GM21619 (cell line): ENCODE data around the gene KIFC1.
"Not testable (repeated sequence)": the region's sequence is repeated elsewhere in the genome, so short reads cannot be mapped to it uniquely, and the experiment has no call there.

Experiments used
- ATAC-seq: cut with Tn5 transposase; IDR thresholded peaks from one replicate; pipeline ENCODE4 v1.9.1; 2021; ENCODE audit not compliant: unreplicated experiment

Gene KIFC1, protein sequence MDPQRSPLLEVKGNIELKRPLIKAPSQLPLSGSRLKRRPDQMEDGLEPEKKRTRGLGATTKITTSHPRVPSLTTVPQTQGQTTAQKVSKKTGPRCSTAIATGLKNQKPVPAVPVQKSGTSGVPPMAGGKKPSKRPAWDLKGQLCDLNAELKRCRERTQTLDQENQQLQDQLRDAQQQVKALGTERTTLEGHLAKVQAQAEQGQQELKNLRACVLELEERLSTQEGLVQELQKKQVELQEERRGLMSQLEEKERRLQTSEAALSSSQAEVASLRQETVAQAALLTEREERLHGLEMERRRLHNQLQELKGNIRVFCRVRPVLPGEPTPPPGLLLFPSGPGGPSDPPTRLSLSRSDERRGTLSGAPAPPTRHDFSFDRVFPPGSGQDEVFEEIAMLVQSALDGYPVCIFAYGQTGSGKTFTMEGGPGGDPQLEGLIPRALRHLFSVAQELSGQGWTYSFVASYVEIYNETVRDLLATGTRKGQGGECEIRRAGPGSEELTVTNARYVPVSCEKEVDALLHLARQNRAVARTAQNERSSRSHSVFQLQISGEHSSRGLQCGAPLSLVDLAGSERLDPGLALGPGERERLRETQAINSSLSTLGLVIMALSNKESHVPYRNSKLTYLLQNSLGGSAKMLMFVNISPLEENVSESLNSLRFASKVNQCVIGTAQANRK

DNA sequence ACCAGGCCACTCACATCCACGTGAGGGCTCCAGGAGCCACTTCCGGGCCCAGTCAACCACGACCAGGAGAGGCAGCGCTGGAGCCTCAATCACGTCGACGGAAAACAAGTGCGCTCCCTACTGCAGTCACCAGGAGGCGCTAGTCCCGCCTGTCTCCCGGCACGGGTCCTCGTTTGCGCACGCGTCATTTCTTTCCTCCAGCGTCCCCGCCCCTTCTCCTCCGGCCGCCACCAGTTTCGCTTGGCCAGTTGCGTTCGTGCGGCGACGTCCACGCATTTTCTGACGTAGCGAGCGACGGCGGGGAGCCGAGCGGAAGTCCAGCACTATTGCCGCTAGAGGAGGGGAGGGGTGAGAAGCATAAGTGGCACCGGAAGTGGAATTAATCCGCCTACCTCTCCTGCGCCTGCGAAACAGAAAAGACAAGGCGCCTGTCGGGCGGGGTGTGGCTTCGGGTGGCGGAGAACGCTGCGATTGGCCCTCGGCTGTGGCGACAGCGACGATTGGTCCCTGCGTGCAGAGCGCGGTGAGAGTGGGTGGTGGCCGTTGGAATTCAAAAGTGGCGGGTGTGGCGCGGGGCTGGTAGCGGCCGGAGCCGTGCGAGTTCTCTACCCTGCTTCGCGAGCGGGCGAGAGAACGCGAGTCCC, at the start of gene KIFC1:
KIFC1 (plus strand) TSS at position 546 of the 644 bp plus-strand sequence. CDS start 163 bp downstream, outside the sequence.
- peak; percentile 81 for ATAC-seq

DNA sequence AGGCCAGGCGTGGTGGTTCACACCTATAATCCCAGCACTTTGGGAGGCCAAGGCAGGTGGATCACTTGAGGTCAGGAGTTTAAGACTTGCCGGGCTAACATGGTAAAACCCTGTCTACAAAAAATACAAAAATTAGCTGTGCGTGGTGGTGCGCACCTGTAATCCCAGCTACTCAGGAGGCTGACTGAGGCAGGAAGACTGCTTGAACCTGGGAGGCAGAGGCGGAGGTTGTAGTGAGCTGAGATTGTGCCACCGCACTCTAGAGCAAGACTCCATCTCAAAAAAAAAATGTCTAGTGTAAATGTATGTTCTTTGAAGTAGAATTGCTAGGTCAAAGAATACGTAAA, 48.0 kb upstream of the KIFC1 start:
- ATAC-seq: not testable (repeated sequence)

DNA sequence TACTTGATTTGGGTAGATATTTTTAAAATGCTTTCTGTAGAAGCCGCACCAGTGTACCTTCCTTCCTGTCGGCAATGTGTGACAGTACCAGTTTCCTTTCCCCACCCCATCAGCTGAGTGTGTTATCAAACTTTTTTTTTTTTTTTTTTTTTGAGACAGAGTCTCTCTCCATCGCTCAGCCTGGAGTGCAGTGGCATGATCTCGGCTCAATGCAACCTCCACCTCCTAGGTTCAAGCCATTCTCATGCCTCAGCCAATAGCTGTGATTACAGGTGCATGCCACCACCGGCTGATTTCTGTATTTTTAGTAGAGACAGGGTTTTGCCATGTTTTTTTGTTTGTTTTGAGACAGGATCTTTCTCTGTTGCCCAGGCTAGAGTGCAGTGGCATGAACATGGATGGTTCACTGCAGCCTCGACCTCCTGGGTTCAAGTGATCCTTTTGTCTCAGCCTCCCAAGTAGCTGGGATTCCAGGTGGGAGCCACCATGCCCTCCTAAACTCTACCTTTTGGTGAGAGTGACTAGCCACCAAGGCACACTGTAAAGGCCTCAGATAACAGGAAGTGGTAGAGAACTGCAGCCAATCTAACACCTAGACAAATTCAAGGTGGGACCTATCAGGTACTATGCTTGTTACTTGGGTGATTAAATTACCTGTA, 47.5 kb upstream of the KIFC1 start:
- no peak for ATAC-seq

GRCh38 chr6:33344701-33345697, 46.6 kb upstream of the KIFC1 start:
- ATAC-seq: no peak

- not testable (repeated sequence) for ATAC-seq
These were observed 44.7 kb upstream of the KIFC1 start for GRCh38 chr6:33346972-33347371.

GRCh38 chr6:33347816-33348215, 43.8 kb upstream of the KIFC1 start:
- ATAC-seq: no peak

- ATAC-seq: not testable (repeated sequence)
These were observed 35.8 kb upstream of the KIFC1 start for GRCh38 chr6:33355860-33356259.

DNA sequence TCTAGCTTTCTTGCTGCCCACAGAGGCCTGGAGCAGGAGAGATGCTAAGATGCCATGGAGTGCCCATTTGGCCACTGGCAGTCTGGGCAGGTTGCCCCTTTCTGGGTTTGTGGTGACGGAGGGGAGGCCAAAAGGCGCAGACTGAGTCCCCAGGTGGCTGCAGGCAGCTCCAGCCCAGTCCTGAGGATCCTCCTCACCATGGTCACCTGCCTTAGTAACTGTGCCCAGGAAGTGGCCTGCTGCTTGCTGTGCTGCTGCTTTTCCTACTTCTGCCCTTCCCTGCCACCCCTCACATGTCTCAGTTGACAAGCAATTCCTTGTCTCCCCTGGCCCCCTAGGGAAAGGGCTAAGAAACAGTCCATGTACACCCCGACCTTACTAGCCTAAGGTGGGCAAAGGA, 35.3 kb upstream of the KIFC1 start:
- no peak for ATAC-seq

DNA sequence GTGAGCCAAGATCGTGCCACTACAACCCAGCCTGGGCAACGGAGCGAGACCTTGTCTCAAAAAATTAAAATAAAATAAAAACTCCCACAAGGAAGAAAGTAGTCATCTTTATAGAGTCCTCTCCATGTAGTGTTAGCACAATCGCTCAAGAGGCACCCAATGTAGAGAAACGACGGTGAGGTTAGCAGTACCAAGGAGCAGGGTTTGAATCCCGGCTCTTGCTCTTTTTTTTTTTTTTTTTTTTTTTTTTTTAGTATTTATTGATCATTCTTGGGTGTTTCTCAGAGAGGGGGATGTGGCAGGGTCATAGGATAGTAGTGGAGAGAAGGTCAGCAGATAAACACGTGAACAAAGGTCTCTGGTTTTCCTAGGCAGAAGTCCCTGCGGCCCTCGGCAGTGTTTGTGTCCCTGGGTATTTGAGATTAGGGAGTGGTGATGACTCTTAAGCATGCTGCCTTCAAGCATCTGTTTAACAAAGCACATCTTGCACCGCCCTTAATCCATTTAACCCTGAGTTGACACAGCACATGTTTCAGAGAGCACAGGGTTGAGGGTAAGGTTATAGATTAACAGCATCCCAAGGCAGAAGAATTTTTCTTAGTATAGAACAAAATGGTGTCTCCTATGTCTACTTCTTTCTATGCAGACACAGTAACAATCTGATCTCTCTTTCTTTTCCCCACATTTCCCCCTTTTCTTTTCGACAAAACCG, 34.3 kb upstream of the KIFC1 start:
- not testable (repeated sequence) for ATAC-seq

DNA sequence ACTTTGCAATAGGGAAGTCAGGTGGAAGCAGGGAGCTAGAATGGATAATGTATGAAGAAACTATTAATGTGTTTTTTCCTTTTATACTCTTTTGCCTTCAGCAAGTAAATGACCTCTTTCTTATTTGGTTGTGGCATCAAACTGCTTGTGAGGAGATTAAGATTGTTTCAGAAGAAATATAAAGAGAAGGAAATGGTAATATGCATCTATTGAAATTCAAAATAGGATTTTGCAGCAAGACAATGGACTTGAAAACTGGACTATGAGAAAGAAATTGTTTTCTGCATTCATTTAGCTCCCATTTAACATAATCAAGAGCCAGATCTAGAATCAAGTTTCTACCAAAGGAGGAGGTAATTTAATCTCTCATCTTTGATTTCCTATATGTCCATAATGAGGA, 32.3 kb upstream of the KIFC1 start:
- no peak for ATAC-seq

- not testable (repeated sequence) for ATAC-seq
These were observed 28.1 kb upstream of the KIFC1 start for GRCh38 chr6:33363486-33363885.

- ATAC-seq: not testable (repeated sequence)
These were observed 27.0 kb upstream of the KIFC1 start for GRCh38 chr6:33364475-33365205.

- ATAC-seq: not testable (repeated sequence)
These were observed 26.2 kb upstream of the KIFC1 start for GRCh38 chr6:33365206-33365971.

GRCh38 chr6:33367009-33367714, 24.5 kb upstream of the KIFC1 start:
- no peak for ATAC-seq

- not testable (repeated sequence) for ATAC-seq
These were observed 24.0 kb upstream of the KIFC1 start for GRCh38 chr6:33367715-33368025.

DNA sequence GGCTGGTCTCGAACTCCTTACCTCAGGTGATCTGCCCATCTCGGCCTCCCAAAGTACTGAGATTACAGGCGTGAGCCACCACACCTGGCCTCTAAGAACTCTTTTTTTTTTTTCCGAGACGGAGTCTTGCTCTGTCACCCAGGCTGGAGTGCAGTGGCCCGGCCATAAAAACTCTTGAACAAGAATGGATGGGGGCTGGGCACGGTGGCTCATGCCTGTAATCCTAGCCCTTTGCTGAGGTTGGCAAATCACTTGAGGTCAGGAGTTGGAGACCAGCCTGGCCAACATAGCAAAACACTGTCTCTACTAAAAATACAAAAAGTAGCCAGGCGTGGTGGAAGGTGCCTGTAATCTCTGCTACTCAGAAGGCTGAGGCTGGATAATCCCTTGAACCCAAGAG, 19.7 kb upstream of the KIFC1 start:
- not testable (repeated sequence) for ATAC-seq

DNA sequence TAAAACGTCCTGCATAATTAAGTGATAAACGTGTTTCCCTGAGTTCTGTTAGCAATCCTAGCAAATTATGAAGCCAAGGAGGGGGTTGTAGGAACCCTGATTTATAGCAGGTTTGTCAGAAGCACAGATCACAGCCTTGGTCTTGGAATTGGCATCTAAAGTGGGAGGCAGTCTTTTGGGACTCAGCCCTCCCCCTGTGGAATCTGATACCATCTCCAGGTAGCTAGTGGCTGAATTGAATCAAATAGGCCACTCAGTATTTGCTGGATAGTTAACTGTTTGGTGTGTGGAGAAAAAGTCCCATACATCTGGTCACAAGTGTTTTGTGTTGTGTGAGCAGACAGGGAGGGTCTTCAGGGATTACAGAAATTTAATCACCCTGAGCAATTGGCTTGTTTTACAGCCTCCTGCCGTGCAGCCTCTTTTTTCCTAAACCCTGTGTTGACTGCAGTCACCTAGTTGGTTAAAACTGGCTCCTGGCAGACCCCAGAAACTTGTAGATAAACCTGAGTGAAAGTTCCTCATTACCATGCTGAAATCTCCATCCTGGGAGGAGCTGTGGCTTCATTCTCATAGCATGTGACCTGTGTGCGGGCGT, 19.0 kb upstream of the KIFC1 start:
- ATAC-seq: no peak
